CD4-positive, alpha-beta T cell treated with Interferon alpha-2 for 1 hour (primary cell): ENCODE data around the gene FAR1.

Experiments used
- DNase-seq, 2 donors: peaks; one replicate each; pipeline ENCODE4 v3.0.0-alpha.2; 2020 to 2022

FAR1 gene

DNA sequence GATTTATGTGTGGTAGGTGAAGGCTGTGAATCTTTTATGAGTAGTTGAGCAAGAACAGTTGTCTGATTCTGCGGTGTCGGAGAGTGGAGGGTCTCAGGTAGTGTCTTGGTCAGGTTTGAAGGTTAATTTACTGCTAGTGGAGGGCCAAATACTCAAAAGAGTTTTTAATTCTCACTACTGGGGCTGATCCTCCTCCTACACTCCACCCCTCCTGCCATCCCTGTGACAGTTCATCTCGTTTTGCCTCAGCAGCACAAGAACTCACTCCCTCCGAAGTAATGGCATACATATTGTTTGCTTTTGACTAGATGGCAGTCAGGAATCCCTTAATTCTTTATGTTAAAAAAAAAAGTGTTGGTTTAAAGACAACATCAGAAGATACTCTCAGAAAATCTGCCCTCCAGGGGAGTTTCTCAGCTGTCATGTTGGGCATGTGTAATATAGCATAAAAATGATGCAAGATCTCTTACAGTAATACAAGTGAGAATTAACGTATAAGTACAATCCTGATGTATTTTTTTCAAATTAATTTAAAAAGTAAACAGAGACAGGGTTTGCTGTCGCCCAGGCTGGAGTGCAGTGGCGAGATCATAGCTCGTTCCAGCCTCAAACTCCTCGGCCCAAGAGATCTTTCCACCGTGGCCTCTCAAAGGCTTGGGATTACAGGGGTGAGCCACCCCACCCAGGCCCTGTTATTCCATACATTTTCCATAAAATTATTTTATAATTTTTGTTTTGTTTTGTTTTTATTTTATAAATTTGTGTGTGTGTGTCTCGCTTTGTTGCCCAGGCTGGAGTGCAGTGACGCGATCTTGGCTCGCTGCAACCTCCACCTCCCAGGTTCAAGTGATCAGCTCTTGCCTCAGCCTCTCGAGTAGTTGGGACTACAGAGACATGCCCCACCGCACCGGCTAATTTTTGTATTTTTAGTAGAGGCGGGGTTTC lies 1.3 kb downstream of the FAR1 start:
- no peak for DNase-seq

DNA sequence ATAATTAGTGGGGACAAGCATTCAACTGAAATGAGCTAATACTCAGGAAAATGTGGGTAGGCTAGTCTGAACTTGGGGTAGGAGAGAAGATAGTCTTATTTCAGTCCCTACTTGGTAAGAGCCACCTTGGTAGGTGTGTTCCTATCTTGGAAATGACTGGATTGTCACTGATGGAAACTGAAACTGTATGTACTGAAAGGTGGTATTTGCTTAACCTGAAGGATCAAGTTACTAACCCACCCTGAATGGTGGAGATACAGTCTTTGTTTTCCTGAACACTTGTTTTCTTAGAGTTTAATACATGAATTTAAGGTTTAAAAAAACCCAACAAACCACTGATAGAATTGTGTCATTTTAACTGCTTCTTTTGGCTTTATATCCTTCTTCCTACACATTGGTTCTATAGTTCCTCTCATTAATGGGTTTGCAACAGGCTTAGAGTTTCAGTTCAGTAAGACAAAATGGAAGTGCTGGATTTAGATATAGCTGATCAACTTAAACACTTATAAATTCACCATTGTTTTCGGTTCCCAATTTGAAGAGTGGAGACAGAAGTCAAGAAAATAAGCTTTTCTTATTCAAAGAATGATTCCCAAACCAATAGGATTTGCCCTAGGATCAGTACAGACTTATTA lies 4.2 kb downstream of the FAR1 start:
- DNase-seq, result no peak

DNA sequence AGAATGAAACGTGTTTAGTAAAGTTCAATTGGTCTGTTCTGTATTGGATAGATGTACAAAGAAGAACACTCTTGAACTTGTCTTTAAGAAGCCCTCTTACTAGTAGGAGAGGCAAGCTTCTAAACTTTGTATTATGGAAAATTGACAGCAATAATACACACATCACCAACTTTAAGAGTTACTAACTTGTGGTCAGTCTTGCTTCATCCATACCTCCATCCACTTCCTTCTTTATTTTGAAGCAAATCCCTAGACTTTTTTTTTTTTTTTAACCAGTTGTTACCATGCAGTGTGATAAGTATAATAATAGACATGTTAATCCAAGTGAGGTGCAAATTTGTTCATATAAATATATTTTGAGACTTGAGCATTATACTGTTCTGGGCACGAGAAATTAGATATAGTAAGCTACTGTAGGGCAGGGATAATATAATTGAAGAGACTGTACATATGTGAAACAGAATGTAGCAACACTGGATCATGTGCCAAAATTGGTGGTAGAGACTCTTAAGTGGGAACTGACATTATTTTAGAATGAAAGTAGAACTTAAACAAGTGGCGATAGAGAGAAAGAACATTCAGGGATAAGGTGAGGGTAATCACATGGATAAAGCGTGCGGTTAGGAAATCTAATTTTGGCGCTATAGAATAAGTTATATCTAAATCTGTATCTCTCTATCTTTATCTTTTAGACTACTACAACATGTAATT lies 6.5 kb downstream of the FAR1 start:
- DNase-seq, result no peak

DNA sequence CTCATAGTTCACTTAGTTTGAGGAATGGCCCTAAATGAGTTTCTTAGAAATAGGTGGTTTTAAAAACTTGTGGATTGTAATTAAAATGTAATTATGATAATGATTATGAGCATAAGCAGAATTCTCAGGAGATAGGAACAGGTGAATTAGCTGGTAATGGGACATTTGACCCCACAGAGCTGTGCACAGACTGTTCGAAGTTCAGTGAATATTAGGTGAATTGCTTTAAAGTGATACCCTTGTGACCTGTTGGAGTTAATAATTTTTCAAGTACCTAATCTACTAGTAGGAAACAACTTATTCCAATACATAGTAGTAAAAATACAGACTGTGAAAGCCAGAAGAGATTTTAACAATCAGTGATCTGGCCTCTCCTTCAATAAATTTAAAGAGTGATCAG lies 8.1 kb downstream of the FAR1 start:
- no peak for DNase-seq

DNA sequence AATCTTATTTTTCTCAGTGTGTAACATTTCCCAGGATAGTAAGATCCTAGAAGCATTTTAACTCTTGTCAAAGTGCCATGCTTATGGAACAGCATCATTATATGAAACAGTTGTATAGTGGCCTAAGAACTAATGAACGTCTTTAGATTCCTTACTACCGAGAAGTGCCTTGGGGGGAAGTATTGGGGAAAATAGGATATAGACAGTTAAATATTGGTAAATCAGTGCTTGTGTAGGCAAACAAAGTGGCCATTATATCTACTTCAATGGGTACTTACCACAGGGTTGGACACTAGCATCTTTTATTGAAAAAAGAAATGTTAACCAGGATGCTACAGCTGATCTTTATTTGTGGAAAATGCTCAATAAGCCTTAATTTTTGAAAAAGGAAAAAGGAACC lies 11.3 kb downstream of the FAR1 start:
- no peak for DNase-seq

DNA sequence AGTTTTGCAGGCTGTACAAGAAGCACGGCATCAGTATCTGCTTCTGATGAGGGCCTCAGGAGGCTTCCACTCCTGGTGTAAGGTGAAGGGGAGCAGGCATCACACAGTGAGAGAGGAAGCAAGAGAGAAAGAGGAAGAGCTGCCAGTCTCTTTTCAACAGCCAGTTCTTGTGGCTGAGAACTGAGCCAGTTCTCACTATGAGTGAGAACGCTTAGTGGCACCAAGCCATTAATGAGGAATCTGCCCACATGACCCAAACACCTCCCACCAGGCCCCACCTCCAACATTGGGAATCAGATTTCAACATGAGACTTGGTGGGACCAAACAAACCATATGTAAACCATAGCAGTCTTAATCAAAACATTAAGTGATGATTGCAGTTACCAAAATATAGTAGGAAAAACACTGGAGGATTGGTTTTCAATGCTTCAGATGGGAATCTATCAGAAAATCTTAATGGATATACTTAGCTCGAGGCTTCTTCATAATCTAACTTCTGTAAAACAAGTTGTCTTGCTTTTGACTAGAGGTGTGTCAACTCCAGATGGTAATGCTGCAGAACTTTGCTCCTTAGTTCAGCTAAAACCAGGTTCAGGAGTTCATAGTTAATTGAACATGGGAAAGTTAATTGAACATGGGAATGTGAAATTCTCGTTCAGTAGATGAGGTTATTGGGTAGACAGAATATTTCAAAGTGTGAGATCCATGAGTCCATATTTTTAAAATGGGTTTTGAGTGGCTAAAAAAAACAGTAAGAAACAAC lies 12.2 kb downstream of the FAR1 start:
- DNase-seq, result peak in 1 of 2 donors; percentile 3

DNA sequence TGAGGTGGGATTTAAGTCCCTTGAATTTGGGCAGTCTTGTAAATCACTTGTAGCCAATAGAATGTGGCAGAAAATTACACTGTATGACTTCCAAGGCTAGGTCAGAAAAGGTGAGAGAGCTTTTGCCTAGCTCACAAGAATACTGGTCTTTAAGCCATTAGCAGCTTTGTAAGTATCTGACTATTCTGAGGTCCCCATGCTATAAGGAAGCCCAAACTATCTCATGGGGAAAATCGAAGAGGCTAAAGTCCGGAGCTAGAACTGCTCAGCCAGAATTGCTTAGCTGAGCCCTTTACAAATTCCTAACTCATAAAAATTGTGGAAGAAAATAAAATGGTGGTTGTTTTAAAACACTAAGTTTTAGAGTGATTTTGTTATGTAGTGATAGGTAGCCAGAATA lies 13.0 kb downstream of the FAR1 start:
- no peak for DNase-seq

DNA sequence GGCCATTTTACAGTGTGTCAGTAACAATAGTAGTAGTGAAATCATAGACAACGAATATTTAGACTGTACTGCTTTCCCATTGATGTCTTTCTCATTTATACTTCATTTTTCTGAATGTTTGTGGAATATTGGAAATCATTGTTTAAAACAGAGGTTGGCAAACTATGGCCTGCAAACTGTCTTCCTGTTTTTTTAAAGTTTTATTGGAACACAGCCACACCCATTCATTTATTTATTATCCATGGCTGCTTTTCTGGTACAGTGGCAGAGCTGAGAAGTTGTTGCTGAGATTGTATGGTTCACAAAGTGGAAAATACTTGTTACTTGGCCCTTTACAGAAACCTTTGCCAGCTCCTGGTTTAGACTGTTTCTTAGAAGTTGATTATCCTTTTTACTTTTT lies 13.7 kb downstream of the FAR1 start:
- DNase-seq, result no peak

DNA sequence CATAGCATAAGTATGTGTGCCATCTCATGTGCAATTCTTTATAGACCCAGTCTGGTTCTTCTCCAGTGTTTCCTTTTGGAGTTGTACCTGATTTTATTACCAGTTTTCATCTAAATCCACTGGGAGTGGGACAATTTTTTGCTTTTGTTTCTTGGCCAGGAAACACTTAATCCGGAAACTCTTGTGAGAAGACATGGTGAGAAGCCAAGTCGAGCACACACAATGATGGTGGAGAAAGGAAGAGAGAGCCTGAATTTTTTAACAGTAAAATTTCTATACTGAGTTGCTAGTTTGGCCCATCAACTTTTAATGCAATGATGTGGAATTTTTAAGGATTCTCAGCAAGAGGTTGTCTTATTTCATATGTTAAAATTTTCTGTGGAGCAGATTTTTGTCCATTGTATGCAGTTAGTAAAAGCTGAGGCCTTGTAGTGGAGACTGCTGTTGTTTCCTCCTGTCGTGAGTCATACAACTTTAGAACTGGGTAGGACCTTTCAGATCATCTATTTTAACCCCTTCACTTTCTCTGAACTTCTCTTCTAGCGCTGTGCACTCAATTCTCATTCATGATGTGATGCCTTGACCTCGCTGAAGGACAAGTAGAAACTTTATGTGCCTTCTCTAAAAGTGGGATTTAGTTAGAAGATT lies 17.1 kb downstream of the FAR1 start:
- DNase-seq, result no peak

DNA sequence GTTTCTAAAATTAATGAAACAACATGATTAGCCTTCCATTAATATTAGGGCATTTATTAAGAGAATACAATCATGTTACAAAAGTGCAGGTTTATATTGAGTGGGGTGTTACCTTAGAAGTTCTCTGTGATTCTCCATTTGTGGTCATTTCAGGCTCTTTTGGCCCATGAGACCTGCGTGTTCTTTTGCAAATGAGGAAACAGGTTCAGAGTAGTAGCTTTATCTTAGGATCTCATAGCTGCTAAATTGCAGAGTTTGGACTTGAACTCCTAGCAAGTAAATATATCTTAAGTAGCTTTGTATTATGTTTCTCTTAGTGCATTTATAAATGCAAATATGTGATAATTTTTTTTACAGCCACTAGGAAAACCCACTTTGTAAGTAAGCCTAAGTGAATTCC lies 18.3 kb downstream of the FAR1 start:
- no peak for DNase-seq

DNA sequence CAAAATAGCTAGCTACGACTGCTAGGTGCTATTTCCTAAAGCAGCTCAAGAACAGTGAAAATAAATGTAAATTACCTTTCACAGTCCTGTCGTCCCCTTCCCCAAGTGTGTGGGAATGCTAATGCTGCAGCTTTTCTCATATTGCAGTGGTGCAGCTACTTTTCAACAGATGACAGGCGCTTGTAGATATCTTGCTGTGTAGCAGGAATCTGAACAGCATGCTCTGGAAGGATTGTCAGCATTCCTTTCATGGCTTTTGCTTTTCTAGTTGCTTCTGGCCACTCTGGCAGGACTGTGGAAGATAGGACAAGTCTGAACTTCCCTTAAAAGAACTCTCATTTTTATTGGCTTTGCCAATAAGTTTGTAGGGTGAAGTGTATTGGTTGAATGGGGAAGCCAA lies 18.8 kb downstream of the FAR1 start:
- DNase-seq, result no peak

DNA sequence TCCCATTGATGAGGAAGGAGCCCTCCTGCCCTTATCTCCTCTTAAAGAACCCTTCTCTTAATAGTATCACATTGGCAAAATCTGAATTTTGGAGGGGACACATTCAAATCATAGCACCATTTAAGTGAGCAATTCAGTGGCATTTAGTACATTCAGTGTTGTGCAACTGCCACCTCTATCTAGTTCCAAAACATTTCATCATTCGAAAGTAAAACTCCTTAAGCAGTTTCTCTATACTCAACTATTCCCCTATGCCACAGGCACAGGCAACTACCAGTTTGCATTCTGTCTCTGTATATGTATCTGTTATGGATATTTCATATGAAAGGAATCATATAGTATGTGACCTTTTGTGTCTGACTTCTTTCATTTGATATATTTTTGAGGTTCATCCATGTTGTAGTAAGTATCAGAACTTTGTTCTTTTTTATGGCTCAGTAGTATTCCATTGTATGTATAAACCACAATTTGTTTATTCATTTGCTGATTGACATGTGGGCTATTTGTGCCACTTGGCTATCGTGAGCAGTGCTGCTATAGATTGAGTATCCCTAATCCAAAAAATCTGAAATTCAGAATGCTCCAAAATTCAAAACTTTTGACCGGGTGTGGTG lies 22.9 kb downstream of the FAR1 start:
- DNase-seq, result no peak

DNA sequence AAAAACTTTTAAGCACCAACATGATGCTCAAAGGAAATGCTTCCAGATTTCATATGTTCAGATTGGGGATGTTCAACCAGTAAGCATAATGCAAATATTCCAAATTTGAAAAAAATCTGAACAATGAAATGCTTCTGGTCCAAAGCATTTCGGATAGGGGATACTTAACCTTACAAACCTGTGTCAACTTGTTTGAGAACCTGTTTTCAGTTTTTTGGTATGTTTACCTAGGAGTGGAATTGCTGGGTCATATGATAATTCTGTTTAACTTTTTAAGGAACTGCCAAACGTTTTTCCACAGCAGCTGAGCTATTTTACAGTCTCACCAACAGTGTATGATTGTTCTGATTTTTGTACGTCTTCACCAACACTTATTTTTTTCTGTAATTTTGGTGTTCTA lies 23.7 kb downstream of the FAR1 start:
- no peak for DNase-seq

DNA sequence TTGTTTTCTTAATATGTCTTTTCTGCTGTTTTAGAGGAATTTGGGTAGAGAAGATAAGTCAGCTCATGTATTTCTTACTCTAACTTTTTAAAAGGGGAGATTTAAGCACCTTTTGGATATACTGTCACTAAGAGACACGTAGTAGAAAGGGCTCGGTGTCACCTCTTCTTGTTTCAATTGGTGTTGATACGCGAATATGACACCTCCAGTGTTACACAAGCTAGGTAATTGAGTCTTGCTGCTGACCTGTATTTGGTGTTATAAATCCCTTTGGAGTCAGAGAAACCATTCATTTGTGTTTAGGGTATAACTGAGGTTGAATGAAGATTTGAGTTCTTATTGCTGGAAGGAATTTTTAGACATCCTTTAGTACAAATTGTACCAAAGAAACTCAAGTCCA lies 25.6 kb downstream of the FAR1 start:
- DNase-seq, result no peak

DNA sequence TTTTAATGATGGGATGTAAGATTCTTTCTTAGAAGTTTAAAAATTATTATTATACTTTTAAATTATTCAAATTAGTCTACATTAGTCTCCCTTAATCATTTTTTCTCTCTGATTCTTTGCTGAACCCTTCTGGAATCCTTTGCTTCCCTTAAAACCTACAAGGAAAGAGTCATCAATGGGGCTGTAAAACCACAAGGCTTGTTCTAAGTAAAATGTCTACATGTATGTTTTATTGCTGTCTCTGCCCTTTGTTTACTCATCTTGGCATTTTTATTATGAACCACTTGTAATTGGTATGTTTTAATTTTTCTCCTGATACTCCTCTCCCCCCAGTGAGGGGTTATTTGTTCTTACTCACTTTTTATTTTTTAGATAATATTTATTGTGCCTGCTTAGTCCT lies 27.4 kb downstream of the FAR1 start:
- no peak for DNase-seq

DNA sequence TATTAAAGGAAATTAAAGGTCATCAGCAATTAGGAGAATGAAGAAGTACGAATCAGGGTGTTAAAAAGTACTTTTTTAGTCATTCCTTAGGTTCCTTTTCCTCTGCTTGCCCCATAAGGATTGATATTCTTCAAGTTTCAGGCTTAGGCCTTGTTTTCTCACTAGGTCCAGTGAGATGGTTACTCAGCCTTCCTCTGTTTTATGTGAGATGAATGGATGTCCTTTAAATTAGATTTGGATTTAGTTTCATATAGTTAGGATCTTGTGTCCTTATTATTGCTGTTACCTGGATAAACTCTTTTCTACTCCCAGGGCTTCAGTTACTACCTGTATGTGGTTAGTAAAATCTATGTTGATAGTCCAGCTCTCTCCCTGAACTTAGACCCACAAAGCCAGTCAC lies 29.2 kb downstream of the FAR1 start:
- DNase-seq, result no peak

DNA sequence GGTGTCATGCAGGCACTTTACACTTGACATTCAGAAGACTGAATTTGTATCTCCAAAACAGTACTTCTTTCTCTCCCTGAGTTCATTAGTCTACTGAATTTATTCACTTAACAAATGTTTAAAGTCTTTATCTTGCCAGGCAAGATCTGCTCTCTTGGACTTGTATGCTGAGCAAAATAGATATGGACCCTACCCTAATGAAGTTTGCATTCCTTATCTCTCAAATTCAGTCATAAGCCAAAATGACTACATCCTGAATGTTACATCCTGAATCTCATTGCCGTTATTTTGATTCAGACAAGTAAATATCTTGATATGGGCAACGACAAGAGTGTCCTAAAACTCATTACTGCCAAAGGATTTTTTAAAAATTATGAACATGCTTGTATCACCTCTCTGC lies 29.7 kb downstream of the FAR1 start:
- DNase-seq, result no peak

DNA sequence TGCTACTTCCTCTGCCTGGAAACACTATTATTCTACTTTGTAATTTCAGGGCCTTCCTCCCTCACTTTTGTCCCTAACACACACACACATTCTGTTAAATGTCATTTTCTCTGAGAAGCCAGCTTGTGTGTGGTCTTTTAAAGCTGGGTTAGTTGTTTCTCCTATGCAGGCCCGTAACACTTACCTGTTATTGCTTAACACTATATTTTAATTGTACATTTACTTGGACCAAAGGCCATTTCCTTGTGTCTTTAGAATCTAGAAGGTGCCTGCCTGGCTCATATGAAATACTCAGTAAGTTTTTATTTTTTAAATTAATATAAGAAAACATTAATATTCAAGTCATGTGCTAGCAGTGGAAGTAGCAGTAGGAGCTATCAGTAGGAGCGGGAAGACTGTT lies 30.6 kb downstream of the FAR1 start:
- DNase-seq, result no peak

DNA sequence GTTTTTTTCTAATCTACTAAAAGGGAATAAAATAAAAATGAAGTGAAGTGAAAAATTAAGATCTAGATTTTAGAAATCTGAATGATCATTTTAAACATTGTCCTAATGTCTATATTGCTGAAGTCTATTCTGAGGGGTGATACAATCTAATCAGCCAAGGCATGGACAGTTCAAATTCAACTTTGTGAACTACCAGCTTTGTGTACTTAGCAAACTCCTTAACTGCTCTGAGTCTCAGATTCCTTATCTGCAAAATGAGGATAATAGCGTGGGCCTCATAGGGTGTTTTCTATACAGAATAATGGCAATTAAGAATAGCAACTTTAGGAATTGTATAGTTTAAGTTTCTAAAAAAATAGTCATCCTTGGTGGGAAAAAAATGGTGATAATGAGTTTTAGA lies 31.4 kb downstream of the FAR1 start:
- no peak for DNase-seq

DNA sequence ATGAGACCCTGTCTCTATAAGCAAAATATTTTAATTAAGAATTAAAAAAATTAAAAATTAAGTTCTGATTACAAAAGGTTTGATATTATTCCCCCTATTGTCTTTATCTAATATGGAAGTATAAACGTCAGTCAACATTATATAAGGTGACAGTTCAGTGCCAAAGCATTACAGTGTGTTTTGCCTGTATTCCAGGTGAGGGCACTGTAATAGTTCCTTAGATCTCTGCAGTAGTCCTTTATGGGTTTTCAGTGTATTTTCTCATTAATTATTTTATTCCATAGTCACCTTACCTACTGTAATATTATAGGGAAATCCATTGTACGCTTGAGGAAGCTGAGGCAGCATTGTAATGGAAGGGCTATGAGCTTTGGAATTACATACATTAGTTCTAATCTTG lies 33.0 kb downstream of the FAR1 start:
- no peak for DNase-seq

DNA sequence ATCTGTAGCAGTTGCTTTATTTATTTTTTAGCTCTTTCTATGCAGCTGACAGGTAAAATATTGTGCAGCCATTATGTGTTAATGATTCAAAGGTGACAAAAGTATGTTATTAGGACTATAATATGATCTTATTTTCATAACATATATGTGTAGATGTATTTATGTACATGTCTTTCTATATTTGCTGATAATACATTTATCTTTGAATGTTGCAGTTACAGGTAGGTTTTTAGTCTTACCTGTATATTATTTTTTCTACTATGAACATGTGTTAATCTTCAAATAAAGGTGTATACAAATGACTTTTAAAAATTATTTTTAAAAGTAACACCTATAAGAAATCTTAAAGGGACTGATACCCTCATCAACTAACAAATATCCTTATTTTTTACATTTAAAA lies 33.6 kb downstream of the FAR1 start:
- DNase-seq, result no peak

DNA sequence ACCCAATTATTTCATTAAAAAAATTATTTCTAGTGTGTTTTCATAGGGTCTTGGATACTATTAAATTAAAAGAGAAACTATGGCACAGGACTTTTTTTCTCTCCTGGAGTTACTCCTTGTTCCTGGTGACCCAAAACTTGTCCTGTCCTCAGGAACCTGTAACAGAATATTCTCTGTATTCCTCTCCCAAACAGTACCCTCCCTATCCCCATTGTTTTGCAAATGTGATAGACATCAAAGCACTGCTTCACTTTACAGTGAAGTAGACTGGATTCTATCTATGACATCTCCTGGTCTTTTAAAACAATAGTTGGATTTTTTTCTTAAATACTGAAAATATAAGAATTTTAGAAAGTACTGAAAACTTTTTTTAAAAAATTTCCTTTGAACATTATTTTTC lies 37.2 kb downstream of the FAR1 start:
- no peak for DNase-seq
